HEK293 (cell line): ENCODE measurements around the gene PEAK3.

Source experiments
- CTCF ChIA-PET: fragments of 350-600 bp; formaldehyde crosslinking; extraction: SDS; loops from one replicate; lab custom pipeline; 2021; ENCODE audit warnings: antibody characterized with exemption; lab: Yijun Ruan, JAX
- POLR2A ChIA-PET: fragments of 300-600 bp; formaldehyde crosslinking; extraction: SDS; loops from one replicate; lab custom pipeline; 2020; ENCODE audit warnings: antibody characterized with exemption, inconsistent platforms; lab: Yijun Ruan, JAX
- H3K27ac ChIP-seq: fragments of 200-500 bp; sonication (Bioruptor generic); 2 replicates; pipeline ENCODE4 v1.5.1; 2014; ENCODE audit warnings: low read depth, low read length, control low read depth, inconsistent platforms; ENCODE audit errors: extremely low read depth
- H3K36me3 ChIP-seq, 2 experiments: fragments of 200-500 bp in 1 of 2; sonication (Bioruptor generic) in 1 of 2; 1 replicate in 1 of 2; 2 replicates in 1 of 2; pipeline ENCODE4 v1.5.1; 2014 to 2017; ENCODE audit warnings: inconsistent platforms in 2 of 2, low read length in 2 of 2; ENCODE audit not compliant: control insufficient read depth in 2 of 2, insufficient read depth in 1 of 2
- H3K4me1 ChIP-seq: fragments of 200-500 bp; sonication (Bioruptor generic); 2 replicates; pipeline ENCODE4 v1.5.1; 2014; ENCODE audit warnings: mild to moderate bottlenecking, low read length, inconsistent platforms; ENCODE audit not compliant: control insufficient read depth, insufficient read depth
- H3K4me3 ChIP-seq: 2 replicates; pipeline ENCODE4 v1.5.1; 2011; ENCODE audit warnings: low read depth, mild to moderate bottlenecking, control low read depth, low read length, moderate library complexity
- H3K9me3 ChIP-seq: fragments of 200-500 bp; sonication (Bioruptor generic); 2 replicates; pipeline ENCODE4 v1.5.1; 2014; ENCODE audit warnings: low read depth, low read length, inconsistent platforms; ENCODE audit not compliant: control insufficient read depth, insufficient read depth
- PRDM1 ChIP-seq: fragments of 450-650 bp; formaldehyde crosslinking; IDR thresholded peaks from 2 replicates; pipeline ENCODE4; 2016; ENCODE audit warnings: missing biosample characterization, missing genetic modification characterization
- ZBTB17 ChIP-seq: fragments of 450-650 bp; formaldehyde crosslinking; IDR thresholded peaks from 2 replicates; pipeline ENCODE4 v1.5.1; 2016; ENCODE audit warnings: missing biosample characterization, missing genetic modification characterization
- ZFP69B ChIP-seq: fragments of 450-650 bp; formaldehyde crosslinking; IDR thresholded peaks from 2 replicates; pipeline ENCODE4 v1.5.1; 2016; ENCODE audit warnings: missing biosample characterization, missing genetic modification characterization
- ZNF157 ChIP-seq: fragments of 450-650 bp; formaldehyde crosslinking; IDR thresholded peaks from 2 replicates; pipeline ENCODE4 v1.5.1; 2016; ENCODE audit warnings: missing biosample characterization, missing genetic modification characterization
- ZNF16 ChIP-seq: fragments of 450-650 bp; formaldehyde crosslinking; IDR thresholded peaks from 2 replicates; pipeline ENCODE4 v1.5.1; 2016; ENCODE audit warnings: low read depth, missing biosample characterization, missing genetic modification characterization
- ZNF175 ChIP-seq: fragments of 450-650 bp; formaldehyde crosslinking; IDR thresholded peaks from 2 replicates; pipeline ENCODE4 v1.5.1; 2016; ENCODE audit warnings: missing biosample characterization, missing genetic modification characterization
- ZNF324 ChIP-seq: fragments of 450-650 bp; formaldehyde crosslinking; IDR thresholded peaks from 2 replicates; pipeline ENCODE4 v1.5.1; 2016; ENCODE audit warnings: missing biosample characterization, missing genetic modification characterization
- ZNF335 ChIP-seq: fragments of 450-650 bp; formaldehyde crosslinking; conservative IDR thresholded peaks from 2 replicates; pipeline ENCODE4 v1.5.1; 2016; ENCODE audit warnings: missing biosample characterization, missing genetic modification characterization
- ZNF37A ChIP-seq: fragments of 450-650 bp; IDR thresholded peaks from 2 replicates; pipeline ENCODE4 v1.5.1; 2018; ENCODE audit warnings: missing biosample characterization, missing genetic modification characterization
- ZNF404 ChIP-seq: fragments of 450-650 bp; formaldehyde crosslinking; IDR thresholded peaks from 2 replicates; pipeline ENCODE4 v1.5.1; 2017; ENCODE audit warnings: missing biosample characterization, missing genetic modification characterization
- ZNF768 ChIP-seq: fragments of 450-650 bp; formaldehyde crosslinking; IDR thresholded peaks from 2 replicates; pipeline ENCODE4 v1.5.1; 2018; ENCODE audit warnings: missing biosample characterization, mild to moderate bottlenecking, missing genetic modification characterization
- ZNF777 ChIP-seq: fragments of 450-650 bp; formaldehyde crosslinking; IDR thresholded peaks from 2 replicates; pipeline ENCODE4 v1.5.1; 2017; ENCODE audit warnings: missing biosample characterization, missing genetic modification characterization, borderline replicate concordance
- TF ChIP-seq, protein P1 (sequence below): fragments of 450-650 bp; formaldehyde crosslinking; IDR thresholded peaks from 2 replicates; pipeline ENCODE4 v1.5.1; 2016; ENCODE audit warnings: missing biosample characterization, missing genetic modification characterization
- TF ChIP-seq, protein P2 (sequence below): fragments of 450-650 bp; formaldehyde crosslinking; IDR thresholded peaks from 2 replicates; pipeline ENCODE4 v1.5.1; 2017; ENCODE audit warnings: missing biosample characterization, missing genetic modification characterization
- TF ChIP-seq, protein P3 (sequence below): fragments of 450-650 bp; formaldehyde crosslinking; IDR thresholded peaks from 2 replicates; pipeline ENCODE4 v1.5.1; 2016; ENCODE audit warnings: missing biosample characterization, missing genetic modification characterization

Gene PEAK3

DNA sequence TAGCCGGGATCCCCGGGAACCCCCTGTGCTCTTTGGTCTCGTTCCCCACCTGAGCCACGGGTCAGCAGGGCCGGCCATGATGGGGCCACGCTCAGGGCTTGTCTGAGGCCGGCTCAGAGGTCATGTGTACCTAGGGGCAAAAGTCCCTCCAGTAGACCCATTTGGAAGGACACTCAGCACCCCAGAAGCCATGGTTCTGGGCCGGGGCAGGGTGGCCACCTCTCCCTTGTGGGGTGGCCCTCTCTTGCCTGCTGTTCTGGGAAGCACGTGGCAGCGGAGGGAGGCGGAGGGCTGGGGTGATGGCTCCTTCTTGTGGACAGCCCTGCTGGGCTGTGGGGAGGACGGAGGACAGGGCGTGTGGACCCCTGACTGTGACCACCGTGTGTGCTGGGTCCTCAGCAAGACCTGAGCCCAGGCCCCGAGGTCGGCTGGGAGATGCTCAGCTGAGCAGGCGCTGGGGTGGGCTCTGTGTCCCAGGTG, 6.4 kb upstream of the PEAK3 start (continued):
- TF ChIP-seq, protein P1, sequence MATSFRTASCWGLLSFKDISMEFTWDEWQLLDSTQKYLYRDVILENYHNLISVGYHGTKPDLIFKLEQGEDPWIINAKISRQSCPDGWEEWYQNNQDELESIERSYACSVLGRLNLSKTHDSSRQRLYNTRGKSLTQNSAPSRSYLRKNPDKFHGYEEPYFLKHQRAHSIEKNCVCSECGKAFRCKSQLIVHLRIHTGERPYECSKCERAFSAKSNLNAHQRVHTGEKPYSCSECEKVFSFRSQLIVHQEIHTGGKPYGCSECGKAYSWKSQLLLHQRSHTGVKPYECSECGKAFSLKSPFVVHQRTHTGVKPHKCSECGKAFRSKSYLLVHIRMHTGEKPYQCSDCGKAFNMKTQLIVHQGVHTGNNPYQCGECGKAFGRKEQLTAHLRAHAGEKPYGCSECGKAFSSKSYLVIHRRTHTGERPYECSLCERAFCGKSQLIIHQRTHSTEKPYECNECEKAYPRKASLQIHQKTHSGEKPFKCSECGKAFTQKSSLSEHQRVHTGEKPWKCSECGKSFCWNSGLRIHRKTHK (tag by site-specific recombination), result no peak
- TF ChIP-seq ZFP69B (tag by site-specific recombination) (no peak), ZNF777 (tag by site-specific recombination) (no peak), ZNF404 (tag by site-specific recombination) (no peak), ZNF175 (no peak)

DNA sequence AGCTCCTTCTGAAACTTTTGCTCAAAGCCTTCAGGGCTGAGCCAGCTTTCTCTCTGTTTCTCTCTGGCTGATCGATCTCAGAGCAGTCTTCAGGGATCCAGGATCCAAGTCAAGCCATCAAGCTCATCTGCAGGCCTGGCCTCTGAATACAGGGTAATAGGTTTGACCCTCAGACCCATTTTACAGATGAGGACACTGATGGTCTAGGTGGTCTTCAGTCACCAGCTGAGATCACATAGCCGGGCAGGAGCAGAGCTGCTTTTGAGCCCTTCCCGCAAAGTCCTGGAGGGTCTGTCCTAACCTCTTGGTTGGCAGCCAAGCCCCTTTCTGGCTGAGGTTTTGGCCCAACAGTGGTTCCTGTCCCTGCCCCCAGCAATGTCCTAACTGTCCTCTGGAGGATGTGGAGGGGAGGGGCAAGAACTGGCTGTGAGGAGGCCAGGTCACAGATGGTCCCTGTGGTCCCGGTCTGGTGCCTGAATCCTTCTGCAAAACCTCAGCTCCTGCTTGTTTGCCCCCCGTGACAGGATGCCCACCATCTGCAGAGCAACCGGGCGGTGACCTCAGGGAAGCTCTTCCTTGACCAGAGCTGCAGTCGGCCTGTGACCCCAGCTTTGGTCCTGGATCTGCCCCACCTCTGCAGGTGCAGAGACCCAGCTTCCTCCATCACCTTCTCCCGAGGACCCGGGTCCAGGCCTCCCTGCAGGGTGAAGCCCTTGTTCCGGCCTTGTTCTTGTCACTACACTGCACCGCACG, 5.8 kb upstream of the PEAK3 start:
- peak; percentile 49; the same call in 1 of the 2 replicates for TF ChIP-seq ZBTB17 (tag by site-specific recombination)
- no peak for TF ChIP-seq ZNF324 (tag by site-specific recombination)
- 0 out of 2 replicates have a peak, but pooled peaks have one; percentile 8 for TF ChIP-seq ZNF335 (tag by site-specific recombination)
- 0 out of 2 replicates have a peak, but pooled peaks have one; percentile 6 for TF ChIP-seq PRDM1 (tag by site-specific recombination)
- Histone ChIP-seq H3K4me3 (no peak overlapping the region), H3K4me1 (no peaks in the 10 kb centered on the region), H3K9me3 (no peaks in the 10 kb centered on the region), H3K27ac (no peak overlapping the region), H3K36me3 (no peaks in the 10 kb centered on the region)
- POLR2A ChIA-PET, result interaction anchor here (1.5 to 1.7 kb wide), 2 partner anchors 9 to 188 kb away, joined by 3 to 4 read pairs; partner anchors contain the start of gene GADD45B
- CTCF ChIA-PET, result interaction anchor here (0.6 to 1.0 kb wide), 4 partner anchors 11 to 227 kb away, joined by 3 to 4 read pairs (median 4); no protein-coding TSS in a partner anchor

DNA sequence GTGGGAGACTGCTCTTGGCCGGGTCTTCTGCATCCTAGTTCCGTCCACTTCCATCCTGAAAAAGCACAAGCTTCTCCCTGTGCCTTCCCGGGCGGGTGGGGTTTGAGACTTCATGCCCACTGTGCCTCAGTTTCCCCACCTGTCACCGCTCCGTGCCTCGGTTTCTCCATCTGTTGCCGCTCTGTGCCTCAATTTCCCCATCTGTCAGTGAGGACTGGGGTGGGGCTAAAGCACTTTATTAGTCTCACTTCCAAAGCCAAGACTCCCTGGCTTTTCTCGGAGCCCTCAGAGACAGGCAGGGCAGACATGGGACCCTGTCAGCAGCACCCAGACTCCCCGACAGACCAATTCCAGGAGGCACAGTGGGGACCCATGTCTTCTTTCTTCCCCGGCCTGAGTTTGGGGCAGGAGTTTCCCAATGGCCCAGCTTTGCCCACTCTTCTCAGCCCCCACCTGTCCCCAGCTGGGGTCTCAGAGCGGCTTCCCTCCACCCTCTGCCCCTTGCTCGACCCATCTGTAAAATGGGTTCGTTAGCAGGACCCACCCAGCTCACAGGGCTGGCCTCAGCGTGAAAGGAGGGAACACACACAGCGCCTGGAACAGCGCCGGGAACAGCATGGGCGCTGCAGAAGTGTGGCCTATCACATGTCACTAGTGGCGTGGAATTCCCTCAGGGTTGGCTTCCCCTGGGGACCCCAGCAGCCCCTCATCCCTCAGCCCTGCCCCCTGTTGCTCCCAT, 4.6 kb upstream of the PEAK3 start:
- Histone ChIP-seq H3K4me1 (no peaks in the 10 kb centered on the region), H3K27ac (no peak overlapping the region), H3K36me3 (no peaks in the 10 kb centered on the region), H3K9me3 (no peaks in the 10 kb centered on the region), H3K4me3 (no peak overlapping the region)
- TF ChIP-seq, protein P2, sequence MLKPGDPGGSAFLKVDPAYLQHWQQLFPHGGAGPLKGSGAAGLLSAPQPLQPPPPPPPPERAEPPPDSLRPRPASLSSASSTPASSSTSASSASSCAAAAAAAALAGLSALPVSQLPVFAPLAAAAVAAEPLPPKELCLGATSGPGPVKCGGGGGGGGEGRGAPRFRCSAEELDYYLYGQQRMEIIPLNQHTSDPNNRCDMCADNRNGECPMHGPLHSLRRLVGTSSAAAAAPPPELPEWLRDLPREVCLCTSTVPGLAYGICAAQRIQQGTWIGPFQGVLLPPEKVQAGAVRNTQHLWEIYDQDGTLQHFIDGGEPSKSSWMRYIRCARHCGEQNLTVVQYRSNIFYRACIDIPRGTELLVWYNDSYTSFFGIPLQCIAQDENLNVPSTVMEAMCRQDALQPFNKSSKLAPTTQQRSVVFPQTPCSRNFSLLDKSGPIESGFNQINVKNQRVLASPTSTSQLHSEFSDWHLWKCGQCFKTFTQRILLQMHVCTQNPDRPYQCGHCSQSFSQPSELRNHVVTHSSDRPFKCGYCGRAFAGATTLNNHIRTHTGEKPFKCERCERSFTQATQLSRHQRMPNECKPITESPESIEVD (tag by site-specific recombination), result no peak
- TF ChIP-seq ZNF16 (tag by site-specific recombination), result no peak
- 0 out of 2 replicates have a peak, but pooled peaks have one; percentile 31 for TF ChIP-seq ZNF768
- TF ChIP-seq, protein P3, sequence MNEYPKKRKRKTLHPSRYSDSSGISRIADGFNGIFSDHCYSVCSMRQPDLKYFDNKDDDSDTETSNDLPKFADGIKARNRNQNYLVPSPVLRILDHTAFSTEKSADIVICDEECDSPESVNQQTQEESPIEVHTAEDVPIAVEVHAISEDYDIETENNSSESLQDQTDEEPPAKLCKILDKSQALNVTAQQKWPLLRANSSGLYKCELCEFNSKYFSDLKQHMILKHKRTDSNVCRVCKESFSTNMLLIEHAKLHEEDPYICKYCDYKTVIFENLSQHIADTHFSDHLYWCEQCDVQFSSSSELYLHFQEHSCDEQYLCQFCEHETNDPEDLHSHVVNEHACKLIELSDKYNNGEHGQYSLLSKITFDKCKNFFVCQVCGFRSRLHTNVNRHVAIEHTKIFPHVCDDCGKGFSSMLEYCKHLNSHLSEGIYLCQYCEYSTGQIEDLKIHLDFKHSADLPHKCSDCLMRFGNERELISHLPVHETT (tag by site-specific recombination), result no peak
- no peak for TF ChIP-seq ZNF37A (tag by site-specific recombination)
- no peak for TF ChIP-seq ZNF157 (tag by site-specific recombination)
- CTCF ChIA-PET, result no interaction called here
- POLR2A ChIA-PET, result no interaction called here
